H9 (cell line): ENCODE measurements around the gene CHMP4B. TPM values are rescaled to one million over a fixed set of nuclear protein-coding genes. Genes with fewer than 3 reads are reported as not detected.

Experiments used
- DNase-seq: peaks from one replicate; pipeline ENCODE4 v3.0.0-alpha.2; 2017
- H2AFZ ChIP-seq: one replicate; pipeline ENCODE4 v1.6.1; 2013; ENCODE audit warnings: mild to moderate bottlenecking, low read length, control low read depth, moderate library complexity
- H2AK5ac ChIP-seq: 2 replicates; pipeline ENCODE4 v1.6.1; 2013; ENCODE audit warnings: low read length, control low read depth, mixed read lengths; ENCODE audit not compliant: insufficient read length
- H2BK120ac ChIP-seq: one replicate; pipeline ENCODE4 v1.6.1; 2013; ENCODE audit warnings: low read depth, mild to moderate bottlenecking, low read length, control low read depth, inconsistent platforms; ENCODE audit not compliant: poor library complexity, severe bottlenecking
- H2BK12ac ChIP-seq: 2 replicates; pipeline ENCODE4 v1.6.1; 2013; ENCODE audit warnings: low read length, control low read depth, mixed read lengths, low read depth; ENCODE audit not compliant: insufficient read length
- H2BK15ac ChIP-seq: 2 replicates; pipeline ENCODE4 v1.6.1; 2013; ENCODE audit warnings: low read depth, low read length, control low read depth
- H2BK20ac ChIP-seq: one replicate; pipeline ENCODE4 v1.6.1; 2013; ENCODE audit warnings: low read depth, mild to moderate bottlenecking, low read length, control low read depth, inconsistent platforms; ENCODE audit not compliant: poor library complexity, severe bottlenecking
- H2BK5ac ChIP-seq: 2 replicates; pipeline ENCODE4 v1.6.1; 2013; ENCODE audit warnings: low read length, control low read depth, mixed read lengths; ENCODE audit not compliant: insufficient read length
- H3K14ac ChIP-seq: 2 replicates; pipeline ENCODE4 v1.6.1; 2013; ENCODE audit warnings: low read length, control low read depth; ENCODE audit not compliant: insufficient read depth
- H3K18ac ChIP-seq: 2 replicates; pipeline ENCODE4 v1.6.1; 2013; ENCODE audit warnings: low read depth, mild to moderate bottlenecking, mixed read lengths, low read length, control low read depth; ENCODE audit not compliant: insufficient read length
- H3K23ac ChIP-seq: 2 replicates; pipeline ENCODE4 v1.6.1; 2013; ENCODE audit warnings: low read length, control low read depth, mixed read lengths, low read depth; ENCODE audit not compliant: insufficient read length
- H3K23me2 ChIP-seq: 2 replicates; pipeline ENCODE4 v1.6.1; 2013; ENCODE audit warnings: low read depth, mild to moderate bottlenecking, mixed read lengths, low read length, control low read depth; ENCODE audit not compliant: insufficient read length, poor library complexity, severe bottlenecking
- H3K27ac ChIP-seq: 2 replicates; pipeline ENCODE4 v1.5.1; 2013; ENCODE audit warnings: low read length, control low read depth, mixed read lengths, low read depth; ENCODE audit not compliant: insufficient read length
- H3K27me3 ChIP-seq: 2 replicates; pipeline ENCODE4 v1.6.1; 2013; ENCODE audit warnings: low read length, control low read depth, inconsistent platforms; ENCODE audit not compliant: insufficient read depth
- H3K4ac ChIP-seq: 2 replicates; pipeline ENCODE4 v1.6.1; 2013; ENCODE audit warnings: low read depth, mild to moderate bottlenecking, control low read depth, inconsistent platforms, low read length, moderate library complexity
- H3K4me1 ChIP-seq: 2 replicates; pipeline ENCODE4 v1.6.1; 2013; ENCODE audit warnings: low read length, control low read depth, inconsistent platforms; ENCODE audit not compliant: insufficient read depth
- H3K4me2 ChIP-seq: 2 replicates; pipeline ENCODE4 v1.6.1; 2013; ENCODE audit warnings: low read length, control low read depth, mixed read lengths; ENCODE audit not compliant: insufficient read length, insufficient read depth
- H3K56ac ChIP-seq: 2 replicates; pipeline ENCODE4 v1.6.1; 2013; ENCODE audit warnings: low read depth, mild to moderate bottlenecking, mixed read lengths, low read length, control low read depth; ENCODE audit not compliant: insufficient read length
- H3K79me1 ChIP-seq: 2 replicates; pipeline ENCODE4 v1.6.1; 2013; ENCODE audit warnings: low read depth, mild to moderate bottlenecking, moderate library complexity, low read length, control low read depth, inconsistent platforms; ENCODE audit not compliant: insufficient read depth, poor library complexity, severe bottlenecking
- H3K79me2 ChIP-seq: 2 replicates; pipeline ENCODE4 v1.6.1; 2013; ENCODE audit warnings: low read length, control low read depth, inconsistent platforms; ENCODE audit not compliant: insufficient read depth
- H3K9ac ChIP-seq: 2 replicates; pipeline ENCODE4 v1.6.1; 2013; ENCODE audit warnings: low read length, control low read depth, mixed read lengths; ENCODE audit not compliant: insufficient read length; ENCODE audit errors: extremely low read depth
- H3K9me3 ChIP-seq: one replicate; pipeline ENCODE4 v1.6.1; 2013; ENCODE audit warnings: low read depth, low read length, inconsistent platforms; ENCODE audit not compliant: control insufficient read depth
- H3T11ph ChIP-seq: one replicate; pipeline ENCODE4 v1.6.1; 2013; ENCODE audit warnings: mild to moderate bottlenecking, low read length, control low read depth, inconsistent platforms
- H4K20me1 ChIP-seq: one replicate; pipeline ENCODE4 v1.6.1; 2013; ENCODE audit not compliant: control insufficient read depth, insufficient read length, insufficient read depth
- H4K5ac ChIP-seq: 2 replicates; pipeline ENCODE4 v1.6.1; 2013; ENCODE audit warnings: low read depth, mild to moderate bottlenecking, mixed read lengths, low read length, control low read depth; ENCODE audit not compliant: insufficient read length
- H4K8ac ChIP-seq: replicated peaks from 2 replicates; pipeline ENCODE4 v1.6.1; 2013; ENCODE audit warnings: low read length, control low read depth, mixed read lengths, low read depth; ENCODE audit not compliant: insufficient read length
- H4K91ac ChIP-seq: 2 replicates; pipeline ENCODE4 v1.6.1; 2013; ENCODE audit warnings: low read depth, mild to moderate bottlenecking, moderate library complexity, mixed read lengths, low read length, control low read depth; ENCODE audit not compliant: insufficient read length
- H3K27ac Mint-ChIP-seq, 3 experiments: 2 replicates in 2 of 3; 3 replicates in 1 of 3; pipeline ENCODE4 v1.8.0; 2020 to 2021; ENCODE audit warnings: mixed read lengths in 3 of 3, mild to moderate bottlenecking in 1 of 3, moderate library complexity in 1 of 3
- H3K27me3 Mint-ChIP-seq: 2 replicates; pipeline ENCODE4 v1.8.0; 2021; ENCODE audit warnings: low read depth, mild to moderate bottlenecking, moderate library complexity, mixed read lengths
- H3K36me3 Mint-ChIP-seq, 3 experiments: 2 replicates in 2 of 3; 3 replicates in 1 of 3; pipeline ENCODE4 v1.8.0; 2020 to 2021; ENCODE audit warnings: low read depth in 3 of 3, mixed read lengths in 3 of 3; ENCODE audit not compliant: insufficient read depth in 1 of 3
- H3K4me1 Mint-ChIP-seq, 2 experiments: 2 replicates each; pipeline ENCODE4 v1.8.0; 2020; ENCODE audit warnings: mixed read lengths in 2 of 2
- H3K4me3 Mint-ChIP-seq, 2 experiments: 2 replicates in 1 of 2; 3 replicates in 1 of 2; pipeline ENCODE4 v1.8.0; 2020 to 2021; ENCODE audit warnings: mild to moderate bottlenecking in 2 of 2, mixed read lengths in 2 of 2, moderate library complexity in 1 of 2
- H3K9me3 Mint-ChIP-seq, 2 experiments: 2 replicates in 1 of 2; 3 replicates in 1 of 2; pipeline ENCODE4 v1.8.0; 2020; ENCODE audit warnings: mild to moderate bottlenecking in 2 of 2, mixed read lengths in 2 of 2, moderate library complexity in 1 of 2
- CTCF ChIP-seq: fragments of 200-600 bp; sonication (generic); conservative IDR thresholded peaks from 3 replicates; pipeline ENCODE4 v1.8.0; 2021; ENCODE audit warnings: antibody characterized with exemption, mild to moderate bottlenecking
- WGBS: extraction: QIAGEN DNeasy Blood & Tissue Kit; methylation state at CpG from one replicate; pipeline ENCODE4 v1.1.7; 2013; ENCODE audit warnings: missing lambda C conversion rate, low lambda C conversion rate, mixed read lengths; ENCODE audit not compliant: insufficient read length; ENCODE audit errors: extremely low coverage; 5-methylcytosine and 5-hydroxymethylcytosine counted together
- total RNA-seq: library from RNA; stranded (reverse); gene quantifications from 2 replicates; pipeline ENCODE4 v1.2.1, GENCODE V29; 2021

CHMP4B gene
- total RNA-seq, 1 experiment from 2014 or later = 94.9 TPM

DNA sequence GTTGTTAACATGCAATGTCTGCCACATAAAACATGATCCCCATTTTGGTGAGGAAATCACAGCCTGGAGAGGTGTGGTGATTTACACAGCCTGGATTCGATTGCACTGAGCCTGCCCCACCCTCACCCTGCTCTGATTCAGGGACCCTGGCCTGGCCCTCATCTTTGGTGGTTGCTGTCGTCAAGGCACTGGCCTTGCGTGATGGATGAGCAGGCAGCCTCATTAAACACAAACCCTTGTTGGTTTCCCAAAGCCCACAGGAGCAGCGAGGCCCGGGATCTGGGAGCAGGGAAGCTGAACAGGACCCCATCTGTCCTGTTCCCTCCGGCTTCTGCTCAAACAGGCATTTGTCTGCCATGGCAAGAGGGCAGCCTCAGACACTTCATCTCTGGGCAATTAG, 70.8 kb downstream of the CHMP4B start:
- H3K79me2 ChIP-seq = no peaks in the 10 kb centered on the region
- H3K4me2 ChIP-seq = no peak overlapping the region
- Mint-ChIP-seq H3K9me3 (peaks cover 12 to 19% of the 10 kb centered on the region in 2 experiments; a peak in 4 of 5 replicates), H3K27me3 (no peaks in the 10 kb centered on the region; the same call in none of the 2 replicates), H3K27ac (no peak overlapping the region), H3K4me1 (no peaks in the 10 kb centered on the region), H3K36me3 (peaks cover 0 to 8% (median 7%) of the 10 kb centered on the region in 3 experiments; a peak in 3 of 7 replicates), H3K4me3 (no peak overlapping the region)
- H2BK12ac ChIP-seq = no peak overlapping the region
- H2AK5ac ChIP-seq = no peak overlapping the region
- no peak overlapping the region for H3K18ac ChIP-seq
- H3K14ac ChIP-seq = no peak overlapping the region
- H4K5ac ChIP-seq = no peak overlapping the region
- H3K27ac ChIP-seq = no peak overlapping the region
- H3K9me3 ChIP-seq = no peaks in the 10 kb centered on the region
- no peaks in the 10 kb centered on the region for H3K27me3 ChIP-seq
- no peak overlapping the region for H2BK15ac ChIP-seq
- H3K4me1 ChIP-seq = no peaks in the 10 kb centered on the region
- no peak overlapping the region for H4K91ac ChIP-seq
- no peaks in the 10 kb centered on the region for H4K20me1 ChIP-seq
- H3K23ac ChIP-seq = no peak overlapping the region
- no peak overlapping the region for H3K4ac ChIP-seq
- no peak overlapping the region for H2AFZ ChIP-seq
- H2BK20ac ChIP-seq = no peak overlapping the region
- no peak overlapping the region for H2BK120ac ChIP-seq
- H2BK5ac ChIP-seq = no peak overlapping the region
- no peaks in the 10 kb centered on the region for H3K79me1 ChIP-seq
- WGBS = no CpG with 5 or more reads among the region's 6 CpGs
- H3T11ph ChIP-seq = no peak overlapping the region
- DNase-seq = no peak
- H3K56ac ChIP-seq = no peak overlapping the region
- no peak for TF ChIP-seq CTCF
- H3K23me2 ChIP-seq = no peaks in the 10 kb centered on the region
- H3K9ac ChIP-seq = no peak overlapping the region
- H4K8ac ChIP-seq = no peak overlapping the region
